SKM-1 treated with dmso at 0.1 percent for 144 hours (cell line): ENCODE results near the gene RBM34.
"Not testable (repeated sequence)": the region's sequence is repeated elsewhere in the genome, so short reads cannot be mapped to it uniquely, and the experiment has no call there.

ENCODE experiments used
- DNase-seq: peaks from one replicate; lab custom pipeline; 2025; ENCODE audit not compliant: unreplicated experiment; lab: John Stamatoyannopoulos, UW

RBM34 gene

GRCh38 chr1:235160957-235161684, at the start of gene RBM34:
TSS of gene RBM34 (minus strand) at chr1:235161250. CDS start at chr1:235161226, 24 bp downstream.
- DNase-seq, result peak; percentile 97

- no peak for DNase-seq
Observed at GRCh38 chr1:235207209-235207565, 46.1 kb upstream of the RBM34 start.

- no peak for DNase-seq
Observed at GRCh38 chr1:235206533-235207208, 45.6 kb upstream of the RBM34 start.

- DNase-seq, result no peak
Observed at GRCh38 chr1:235205687-235206086, 44.6 kb upstream of the RBM34 start.

- no peak for DNase-seq
Observed at GRCh38 chr1:235203428-235203827, 42.4 kb upstream of the RBM34 start.

- DNase-seq, result not testable (repeated sequence)
Observed at GRCh38 chr1:235202447-235202846, 41.4 kb upstream of the RBM34 start.

- DNase-seq, result no peak
Observed at GRCh38 chr1:235199441-235199840, 38.4 kb upstream of the RBM34 start.

- no peak for DNase-seq
Observed at GRCh38 chr1:235190431-235190830, 29.4 kb upstream of the RBM34 start.

- DNase-seq, result no peak
Observed at GRCh38 chr1:235187316-235187715, 26.3 kb upstream of the RBM34 start.

- no peak for DNase-seq
Observed at GRCh38 chr1:235181561-235182245, 20.7 kb upstream of the RBM34 start.

- DNase-seq, result no peak
Observed at GRCh38 chr1:235180916-235181460, 19.9 kb upstream of the RBM34 start.

GRCh38 chr1:235176486-235176885, 15.4 kb upstream of the RBM34 start:
- no peak for DNase-seq

- DNase-seq, result no peak
Observed at GRCh38 chr1:235169986-235170385, 8.9 kb upstream of the RBM34 start.

- DNase-seq, result no peak
Observed at GRCh38 chr1:235168375-235168774, 7.3 kb upstream of the RBM34 start.

GRCh38 chr1:235161685-235162327, 756 bp upstream of the RBM34 start:
- DNase-seq, result no peak

GRCh38 chr1:235160383-235160956, 580 bp downstream of the RBM34 start:
- peak; percentile 73 for DNase-seq

GRCh38 chr1:235159930-235160329, 1.1 kb downstream of the RBM34 start:
- DNase-seq, result not testable (repeated sequence)

- DNase-seq, result not testable (repeated sequence)
Observed at GRCh38 chr1:235159284-235159683, 1.8 kb downstream of the RBM34 start.

GRCh38 chr1:235158680-235159079, 2.4 kb downstream of the RBM34 start:
- no peak for DNase-seq

- no peak for DNase-seq
Observed at GRCh38 chr1:235157150-235157549, 3.9 kb downstream of the RBM34 start.

GRCh38 chr1:235156740-235157139, 4.3 kb downstream of the RBM34 start:
- DNase-seq, result no peak
